Sigmoid colon (tissue), 7 donors: Measurements from ENCODE around the gene RBKS. TPM values are rescaled to one million over a fixed set of nuclear protein-coding genes. Genes with fewer than 3 reads are reported as not detected.
"Not testable (repeated sequence)": the region's sequence is repeated elsewhere in the genome, so short reads cannot be mapped to it uniquely, and the experiment has no call there.

Experiments
- DNase-seq: peaks from one replicate; pipeline ENCODE4 v3.0.0-alpha.2; 2019
- H3K27ac ChIP-seq, 4 donors: fragments of 200-600 bp; sonication (generic); one replicate each; pipeline ENCODE4 v1.5.1; 2016 to 2019; ENCODE audit warnings: mild to moderate bottlenecking in 1 of 4
- H3K27me3 ChIP-seq, 3 donors: fragments of 200-600 bp; sonication (generic); one replicate each; pipeline ENCODE4 v1.5.1; 2019; ENCODE audit warnings: mild to moderate bottlenecking in 1 of 3
- H3K36me3 ChIP-seq, 4 donors: fragments of 200-600 bp; sonication (generic); one replicate each; pipeline ENCODE4 v1.5.1; 2016 to 2019
- H3K4me1 ChIP-seq, 4 donors: fragments of 200-600 bp; sonication (generic); one replicate each; pipeline ENCODE4 v1.5.1; 2017 to 2019
- H3K4me3 ChIP-seq, 4 donors: fragments of 200-600 bp; sonication (generic); one replicate each; pipeline ENCODE4 v1.5.1; 2017 to 2019; ENCODE audit warnings: mild to moderate bottlenecking in 2 of 4, moderate library complexity in 1 of 4
- H3K9me3 ChIP-seq, 4 donors: fragments of 200-600 bp in 3 of 4; sonication (generic) in 3 of 4; one replicate each; pipeline versions ENCODE4 v1.5.1 to v1.6.1; 2013 to 2019
- EP300 ChIP-seq, 4 donors: sonication (generic); formaldehyde crosslinking; IDR thresholded peaks; one replicate each; pipeline ENCODE4 v1.6.1; 2017; ENCODE audit warnings: antibody characterized with exemption in 4 of 4
- POLR2A ChIP-seq, 2 donors: fragments of 450-650 bp; IDR thresholded peaks; one replicate each; pipeline ENCODE4 v1.6.1; 2016; ENCODE audit warnings: antibody characterized with exemption in 2 of 2, mild to moderate bottlenecking in 2 of 2, moderate library complexity in 2 of 2
- POLR2AphosphoS5 ChIP-seq, 4 donors: sonication (generic); formaldehyde crosslinking; IDR thresholded peaks; one replicate each; pipeline ENCODE4 v1.6.1; 2017; ENCODE audit warnings: antibody characterized with exemption in 4 of 4
- WGBS, 2 donors: extraction: QIAGEN DNeasy Blood & Tissue Kit; methylation state at CpG; one replicate each; pipeline ENCODE4 v1.1.7; 2013; 5-methylcytosine and 5-hydroxymethylcytosine counted together
- intact Hi-C: fragments of 100-400 bp; cut with DNase I; formaldehyde crosslinking; loops from one replicate; pipeline ENCODE4 v1.15.1; 2023
- polyA plus RNA-seq, 3 donors: library from polyadenylated mRNA; stranded (reverse); fragments of 200-250 nt; gene quantifications; one replicate each; pipeline ENCODE4 v1.2.3, GENCODE V29; 2013
- total RNA-seq, 4 donors: library from RNA; depleted of rRNA; stranded (reverse); fragments of >200 nt; gene quantifications; one replicate each; pipeline ENCODE4 v1.1.0, GENCODE V29; 2016
- TF ChIP-seq, protein P1 (sequence below), 4 experiments: fragments of 450-650 bp in 3 of 4; fragments of 200-600 bp in 1 of 4; IDR thresholded peaks; one replicate each; pipeline ENCODE4 v1.5.1; 2016 to 2019; ENCODE audit warnings: antibody characterized with exemption in 4 of 4, mild to moderate bottlenecking in 3 of 4, moderate library complexity in 2 of 4
- donor health status: healthy with polysubstance abuse.
- donor health status: Bipolar disorder and iron deficiency.
- donor health status: healthy.

RBKS gene
- total and polyA plus RNA-seq, 7 donors, result 0.55 to 28.0 (median 3.1) TPM

DNA sequence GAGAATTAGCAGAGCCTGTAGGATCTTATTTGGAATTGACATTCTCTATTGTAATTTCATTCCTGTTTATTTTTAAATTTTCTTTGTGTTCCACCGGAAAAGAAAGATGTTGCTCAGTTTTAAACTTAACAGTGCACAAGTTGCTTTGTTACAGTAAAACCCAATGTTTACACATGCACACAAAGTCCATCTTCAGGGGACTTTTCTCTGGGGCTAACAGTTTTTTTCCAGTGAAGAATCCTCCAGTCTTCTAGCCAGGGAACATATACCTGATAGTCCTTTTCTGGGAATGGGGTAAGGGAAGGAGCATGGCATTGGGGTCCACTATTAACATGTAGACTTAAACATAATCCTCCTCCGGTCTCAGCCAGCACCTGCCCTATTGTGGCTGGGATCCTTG, 143.9 kb downstream of the RBKS start:
- intact Hi-C loops, result no loop called here
- TF ChIP-seq EP300 (IDR thresholded peaks at IDR 0.05) (no peak), POLR2AphosphoS5 (IDR thresholded peaks at IDR 0.05) (no peak), POLR2A (IDR thresholded peaks at IDR 0.05) (no peak)
- TF ChIP-seq, protein P1, sequence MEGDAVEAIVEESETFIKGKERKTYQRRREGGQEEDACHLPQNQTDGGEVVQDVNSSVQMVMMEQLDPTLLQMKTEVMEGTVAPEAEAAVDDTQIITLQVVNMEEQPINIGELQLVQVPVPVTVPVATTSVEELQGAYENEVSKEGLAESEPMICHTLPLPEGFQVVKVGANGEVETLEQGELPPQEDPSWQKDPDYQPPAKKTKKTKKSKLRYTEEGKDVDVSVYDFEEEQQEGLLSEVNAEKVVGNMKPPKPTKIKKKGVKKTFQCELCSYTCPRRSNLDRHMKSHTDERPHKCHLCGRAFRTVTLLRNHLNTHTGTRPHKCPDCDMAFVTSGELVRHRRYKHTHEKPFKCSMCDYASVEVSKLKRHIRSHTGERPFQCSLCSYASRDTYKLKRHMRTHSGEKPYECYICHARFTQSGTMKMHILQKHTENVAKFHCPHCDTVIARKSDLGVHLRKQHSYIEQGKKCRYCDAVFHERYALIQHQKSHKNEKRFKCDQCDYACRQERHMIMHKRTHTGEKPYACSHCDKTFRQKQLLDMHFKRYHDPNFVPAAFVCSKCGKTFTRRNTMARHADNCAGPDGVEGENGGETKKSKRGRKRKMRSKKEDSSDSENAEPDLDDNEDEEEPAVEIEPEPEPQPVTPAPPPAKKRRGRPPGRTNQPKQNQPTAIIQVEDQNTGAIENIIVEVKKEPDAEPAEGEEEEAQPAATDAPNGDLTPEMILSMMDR (IDR thresholded peaks at IDR 0.05), result no peak
- Histone ChIP-seq H3K9me3 (peaks cover 0 to 3% (median 0%) of the 10 kb centered on the region in 4 donors), H3K4me3 (no peak overlapping the region), H3K27ac (no peak overlapping the region), H3K36me3 (no peaks in the 10 kb centered on the region), H3K27me3 (no peaks in the 10 kb centered on the region), H3K4me1 (no peaks in the 10 kb centered on the region)
- DNase-seq, result no peak
- 65 to 73% methylated on average over 2 of the region's 2 CpGs for whole genome bisulfite sequencing, 2 donors

DNA sequence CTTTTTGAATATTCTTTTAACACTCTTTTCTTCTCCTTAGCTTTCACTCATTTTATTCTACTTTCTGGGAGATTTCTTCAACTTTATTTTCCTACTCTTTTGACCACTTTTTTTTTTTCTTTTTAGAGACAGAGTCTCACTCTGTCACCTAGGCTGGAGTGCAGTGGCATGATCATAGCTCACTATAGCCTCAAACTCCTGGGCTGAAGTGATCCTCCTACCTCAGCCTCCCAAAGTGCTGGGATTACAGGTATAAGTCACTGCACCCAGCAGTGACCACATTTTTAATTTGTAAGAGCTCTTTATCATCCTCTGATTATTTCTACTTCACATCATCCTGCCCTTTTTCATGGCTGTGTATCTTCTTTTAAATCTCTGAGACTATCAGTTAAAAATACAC, 144.7 kb downstream of the RBKS start:
- H3K36me3 ChIP-seq, H3K4me1 ChIP-seq, DNase-seq, H3K27ac ChIP-seq, intact Hi-C loops, H3K9me3 ChIP-seq, H3K27me3 ChIP-seq, H3K4me3 ChIP-seq: not testable (repeated sequence)

DNA sequence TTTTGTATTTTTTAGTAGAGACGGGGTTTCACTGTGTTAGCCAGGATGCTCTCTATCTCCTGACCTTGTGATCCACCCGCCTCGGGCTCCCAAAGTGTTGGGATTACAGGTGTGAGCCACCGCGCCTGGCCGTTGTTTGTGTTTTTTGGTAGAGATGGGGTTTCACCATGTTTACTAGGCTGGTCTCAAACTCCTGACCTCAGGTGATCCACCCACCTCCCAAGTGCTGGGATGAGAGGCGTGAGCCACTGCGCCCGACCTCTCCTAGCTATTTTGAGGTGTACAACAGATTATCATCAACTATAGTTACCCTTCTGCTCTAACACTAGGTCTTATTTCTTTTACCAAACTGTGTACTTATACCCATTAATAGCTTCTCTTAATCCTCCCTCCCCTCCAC, 147.6 kb downstream of the RBKS start:
- H3K36me3 ChIP-seq, result no peaks in the 10 kb centered on the region
- H3K9me3 ChIP-seq, result no peaks in the 10 kb centered on the region
- intact Hi-C loops, result no loop called here

DNA sequence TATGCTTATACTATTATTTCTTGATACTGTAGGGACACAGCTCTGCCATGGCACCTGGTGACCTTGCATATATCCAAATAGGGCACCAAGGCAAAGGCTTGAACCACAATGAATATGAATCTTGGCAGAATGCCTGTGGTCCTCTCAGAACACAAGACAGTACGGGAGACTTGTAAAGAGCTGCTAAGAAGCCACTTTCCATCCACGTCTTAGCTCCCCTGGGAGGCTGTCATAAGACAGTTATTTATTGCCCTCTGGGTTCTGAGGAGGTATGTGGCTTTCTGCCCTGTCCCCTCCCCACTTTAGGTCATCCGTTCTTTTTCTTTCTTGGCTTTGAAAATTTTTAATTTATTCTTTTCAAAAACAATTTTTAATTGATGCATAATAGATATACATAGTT, 148.5 kb downstream of the RBKS start:
- Histone ChIP-seq H3K27ac (no peak overlapping the region), H3K27me3 (no peaks in the 10 kb centered on the region), H3K36me3 (no peaks in the 10 kb centered on the region), H3K4me1 (no peaks in the 10 kb centered on the region), H3K9me3 (no peaks in the 10 kb centered on the region), H3K4me3 (no peak overlapping the region)
- no peak for DNase-seq
- 55 to 67% methylated on average over 3 of the region's 3 CpGs for WGBS, 2 donors
- intact Hi-C loops, result no loop called here
- TF ChIP-seq POLR2AphosphoS5 (IDR thresholded peaks at IDR 0.05) (no peak), POLR2A (IDR thresholded peaks at IDR 0.05) (no peak), EP300 (IDR thresholded peaks at IDR 0.05) (no peak)
- TF ChIP-seq, protein P1 (IDR thresholded peaks at IDR 0.05), result no peak

More for the DNA sequence above, 147.6 kb downstream of the RBKS start:
- 96% methylated on average over 9 of the region's 9 CpGs for WGBS, 2 donors
- no peak overlapping the region for H3K27ac ChIP-seq
- no peaks in the 10 kb centered on the region for H3K27me3 ChIP-seq
- no peak overlapping the region for H3K4me3 ChIP-seq
- DNase-seq, result no peak
- TF ChIP-seq EP300 (IDR thresholded peaks at IDR 0.05) (no peak), POLR2A (IDR thresholded peaks at IDR 0.05) (no peak), POLR2AphosphoS5 (IDR thresholded peaks at IDR 0.05) (no peak)
- TF ChIP-seq, protein P1 (IDR thresholded peaks at IDR 0.05), result no peak
- no peaks in the 10 kb centered on the region for H3K4me1 ChIP-seq

DNA sequence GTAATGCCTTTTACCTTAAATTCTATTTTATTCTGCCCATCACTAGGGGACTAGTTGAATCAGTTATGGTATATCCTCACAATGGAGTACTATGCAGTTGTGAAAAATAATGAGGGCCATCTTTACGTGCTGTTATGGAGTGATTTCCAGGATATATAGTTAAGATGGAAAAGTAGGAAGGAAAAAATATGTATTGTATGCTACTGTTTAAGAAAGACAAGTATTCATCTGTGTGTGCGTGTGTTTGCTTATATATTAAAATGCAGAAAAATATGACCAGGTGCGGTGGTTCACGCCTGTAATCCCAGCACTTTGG, 151.2 kb downstream of the RBKS start:
- WGBS, 2 donors, result 95 to 97% methylated on average over 4 of the region's 4 CpGs
- no peaks in the 10 kb centered on the region for H3K36me3 ChIP-seq

More for the DNA sequence above, 151.2 kb downstream of the RBKS start:
- TF ChIP-seq POLR2AphosphoS5 (IDR thresholded peaks at IDR 0.05) (no peak), EP300 (IDR thresholded peaks at IDR 0.05) (no peak), POLR2A (IDR thresholded peaks at IDR 0.05) (no peak)
- TF ChIP-seq, protein P1 (IDR thresholded peaks at IDR 0.05), result no peak
- H3K4me1 ChIP-seq, result peaks cover 0 to 14% (median 11%) of the 10 kb centered on the region in 4 donors
- H3K4me3 ChIP-seq, result no peak overlapping the region
- DNase-seq, result no peak
- H3K9me3 ChIP-seq, result no peaks in the 10 kb centered on the region
- H3K27ac ChIP-seq, result no peak overlapping the region
- intact Hi-C loops, result no loop called here
- no peaks in the 10 kb centered on the region for H3K27me3 ChIP-seq
